NCI-H2107 treated with DMSO at 0.1 percent for 48 hours (cell line): ENCODE data around the gene FREM3.
"Not testable (repeated sequence)": the region's sequence is repeated elsewhere in the genome, so short reads cannot be mapped to it uniquely, and the experiment has no call there.

ENCODE experiments used
- DNase-seq: peaks from one replicate; lab custom pipeline; 2025; ENCODE audit not compliant: unreplicated experiment; lab: John Stamatoyannopoulos, UW

The FREM3 gene

GRCh38 chr4:143586080-143586479 is 114.4 kb downstream of the FREM3 start:
- DNase-seq: no peak

GRCh38 chr4:143585548-143585947 is 114.9 kb downstream of the FREM3 start:
- no peak for DNase-seq

DNA sequence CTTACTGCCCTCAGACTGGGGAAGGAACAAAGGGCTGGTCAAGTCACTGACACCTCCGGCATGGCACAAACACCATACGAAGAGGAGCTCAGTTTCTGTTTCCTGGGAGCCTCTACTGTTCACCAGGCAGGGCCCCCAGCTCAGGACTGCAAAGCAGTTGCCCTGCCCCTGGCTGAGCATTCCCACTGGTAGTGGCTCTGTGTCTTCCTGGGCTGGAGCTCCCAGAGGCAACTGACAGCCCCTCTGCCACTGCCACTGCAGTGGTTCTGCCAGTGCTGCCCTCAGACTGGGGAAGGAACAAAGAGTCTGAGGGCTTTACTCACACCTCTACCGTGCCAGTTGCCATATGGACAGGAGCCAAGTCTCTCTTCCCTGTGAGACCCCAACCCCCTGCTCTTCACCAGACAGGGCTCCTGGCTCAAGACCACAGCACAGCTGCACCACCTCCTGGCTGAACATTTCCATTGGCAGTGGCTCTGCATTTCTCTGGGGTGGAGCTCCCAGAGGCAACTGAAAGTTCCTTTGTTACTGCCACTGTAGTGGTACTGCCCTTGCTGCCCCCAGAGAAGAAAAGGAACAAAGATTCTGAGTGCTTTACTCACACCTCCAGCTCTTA is 119.0 kb downstream of the FREM3 start:
- DNase-seq: no peak

DNA sequence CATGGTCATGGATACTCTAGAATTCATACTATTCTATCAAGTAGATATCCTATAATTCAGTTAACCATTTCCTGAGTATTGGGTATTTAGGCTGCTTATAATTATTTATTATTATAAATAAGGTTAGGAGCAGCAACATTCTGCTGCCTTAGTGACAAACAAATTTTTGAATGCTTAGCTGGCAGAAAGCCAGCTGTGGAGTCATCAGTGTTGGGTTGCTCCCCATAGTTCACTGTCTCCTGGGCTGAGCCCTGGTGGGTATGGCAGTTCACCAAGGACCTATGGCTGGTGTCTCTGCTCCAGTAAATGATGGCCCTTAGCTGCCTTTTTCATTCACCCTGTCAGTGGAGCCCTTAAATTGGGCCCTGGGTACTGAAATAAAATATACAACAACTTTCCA is 125.1 kb downstream of the FREM3 start:
- no peak for DNase-seq

- DNase-seq: no peak
These were observed 136.0 kb downstream of the FREM3 start for GRCh38 chr4:143564472-143564871.

- no peak for DNase-seq
These were observed 140.7 kb downstream of the FREM3 start for GRCh38 chr4:143559757-143560147.

GRCh38 chr4:143558823-143559756 is 141.4 kb downstream of the FREM3 start:
- no peak for DNase-seq

GRCh38 chr4:143558286-143558685 is 142.2 kb downstream of the FREM3 start:
- no peak for DNase-seq

GRCh38 chr4:143555676-143556075 is 144.8 kb downstream of the FREM3 start:
- DNase-seq: no peak

DNA sequence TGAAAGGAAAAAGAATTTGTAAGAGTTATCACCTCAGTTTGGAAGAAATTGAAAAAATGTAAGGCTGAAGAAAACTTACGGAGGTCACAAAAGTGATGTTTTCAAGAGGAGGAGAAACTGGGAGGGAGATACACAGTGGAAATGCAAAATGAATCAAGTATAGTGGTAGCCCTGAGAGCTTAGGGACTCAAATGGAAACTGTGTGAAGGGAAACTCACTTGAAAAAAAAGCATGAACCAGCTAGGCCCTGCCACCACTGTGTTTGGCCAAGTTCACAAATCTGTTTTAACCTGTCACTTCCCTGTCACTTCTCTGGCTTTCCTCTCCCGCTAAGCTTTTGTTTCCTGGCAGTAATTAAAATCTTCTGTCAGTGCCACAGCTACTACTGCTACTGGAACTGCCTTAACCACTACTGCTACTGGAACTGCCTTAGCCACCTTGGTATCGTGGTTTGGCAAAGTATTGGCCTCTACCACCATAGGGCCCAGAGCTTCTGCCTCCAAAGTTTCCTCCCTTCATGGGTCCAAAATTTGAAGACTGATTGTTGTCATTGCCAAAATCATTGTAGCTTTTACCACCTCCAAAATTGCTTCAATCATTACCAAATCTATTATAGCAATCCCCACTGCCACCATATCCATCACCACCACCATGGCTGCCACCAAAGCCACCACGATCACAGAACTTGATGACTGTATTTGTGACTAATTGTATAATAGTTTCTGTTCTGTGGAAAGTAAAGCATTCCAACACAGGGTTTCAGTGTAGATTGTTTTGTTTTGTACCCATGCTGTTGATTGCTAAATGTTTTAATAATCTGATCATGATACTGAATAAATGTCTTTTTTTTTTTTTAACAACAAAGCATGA is 145.5 kb downstream of the FREM3 start:
- DNase-seq: no peak

DNA sequence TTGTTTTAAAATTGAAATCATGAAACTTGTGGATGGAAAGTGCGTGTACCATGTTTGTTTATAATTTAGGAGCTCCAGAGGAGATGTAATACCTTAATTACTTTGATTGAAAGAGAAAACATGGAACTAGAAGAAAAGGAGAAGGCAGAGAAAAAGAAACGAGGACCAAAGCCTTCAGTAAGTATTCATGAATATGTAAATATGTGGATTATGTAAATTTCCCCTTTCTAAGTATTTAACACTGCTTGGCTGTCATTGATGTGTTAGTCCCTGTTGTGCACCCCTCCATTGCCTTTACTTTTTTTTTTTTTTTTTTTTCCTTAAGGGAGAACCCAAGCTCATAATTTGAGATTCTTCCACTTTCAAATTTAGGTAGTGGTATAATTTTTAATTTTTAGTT is 150.5 kb downstream of the FREM3 start:
- no peak for DNase-seq

DNA sequence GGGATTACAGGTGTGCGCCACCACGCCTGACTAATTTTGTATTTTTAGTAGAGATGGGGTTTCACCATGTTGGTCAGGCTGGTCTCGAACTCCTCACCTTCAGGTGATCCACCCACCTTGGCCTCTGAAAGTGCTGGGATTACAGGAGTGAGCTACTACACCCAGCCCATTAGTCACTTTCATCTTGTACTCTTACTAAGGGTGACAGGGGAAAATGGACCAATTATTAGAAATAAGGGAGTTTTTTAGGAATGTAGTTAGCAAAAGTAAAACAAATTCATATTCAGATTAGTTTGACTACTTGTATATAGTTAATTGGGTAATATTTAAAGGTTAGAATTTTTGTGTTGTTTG is 160.8 kb downstream of the FREM3 start:
- no peak for DNase-seq

DNA sequence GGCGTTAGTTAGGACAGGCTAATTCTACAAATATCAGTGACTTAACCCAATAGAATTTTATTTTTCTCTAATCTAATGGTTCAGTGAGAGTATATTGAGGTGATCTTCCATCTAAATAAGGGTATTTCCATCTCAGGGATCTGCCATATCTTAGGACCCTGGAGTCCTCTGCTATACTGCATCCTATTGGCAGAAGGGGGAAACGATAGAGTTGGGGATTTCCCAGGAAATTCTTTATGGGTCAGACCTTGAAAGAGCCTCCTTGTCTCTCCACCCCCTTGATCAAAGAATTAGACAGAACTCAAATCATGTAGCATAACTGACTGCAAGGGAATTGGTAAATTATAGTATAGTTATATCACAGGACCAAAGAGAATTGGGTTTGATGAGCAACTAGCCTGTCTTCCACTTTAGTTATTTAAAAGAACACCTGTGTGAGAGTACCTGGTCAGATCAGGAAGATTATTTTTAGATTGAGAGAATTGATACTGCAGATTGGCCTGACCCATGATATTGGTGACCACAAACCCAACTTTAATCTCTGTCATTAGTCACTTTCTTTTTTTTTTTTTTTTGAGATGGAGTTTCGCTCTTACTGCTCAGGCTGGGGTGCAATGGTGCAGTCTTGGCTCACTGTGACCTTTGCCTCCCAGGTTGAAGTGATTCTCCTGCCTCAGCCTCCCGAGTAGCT is 161.4 kb downstream of the FREM3 start:
- DNase-seq: no peak

DNA sequence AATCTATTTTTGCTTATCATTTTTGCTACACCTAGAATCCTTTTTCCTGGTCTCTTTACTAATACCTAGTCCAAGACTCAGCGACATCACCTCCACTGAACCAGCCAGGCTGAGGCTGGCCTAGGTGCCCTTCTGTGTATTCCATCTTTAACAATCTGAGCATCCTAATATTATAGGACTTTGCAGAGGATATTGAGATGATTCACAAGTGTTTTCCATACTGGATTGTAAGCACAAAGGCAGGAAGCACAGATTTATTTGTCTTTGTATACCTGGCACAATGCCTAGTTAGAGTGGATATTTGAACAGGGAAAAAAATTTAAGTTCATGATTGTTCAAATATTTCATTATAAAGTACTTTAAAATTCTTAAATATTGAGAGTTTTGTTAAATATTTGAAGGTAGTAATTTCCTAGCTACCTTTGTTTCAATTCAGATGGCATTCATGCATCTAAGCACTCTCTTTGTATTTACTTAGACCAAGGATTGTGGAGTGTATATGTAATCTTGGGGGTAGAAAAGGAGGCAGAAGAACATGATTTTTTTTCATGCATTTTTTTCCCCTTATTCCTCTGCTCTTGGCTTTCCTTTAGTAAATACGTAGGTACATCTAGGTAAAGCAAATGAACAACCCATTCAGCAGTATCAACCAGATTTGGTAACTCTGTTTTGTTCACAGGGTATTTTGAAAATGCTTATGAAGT is 168.5 kb downstream of the FREM3 start:
- DNase-seq: no peak

DNA sequence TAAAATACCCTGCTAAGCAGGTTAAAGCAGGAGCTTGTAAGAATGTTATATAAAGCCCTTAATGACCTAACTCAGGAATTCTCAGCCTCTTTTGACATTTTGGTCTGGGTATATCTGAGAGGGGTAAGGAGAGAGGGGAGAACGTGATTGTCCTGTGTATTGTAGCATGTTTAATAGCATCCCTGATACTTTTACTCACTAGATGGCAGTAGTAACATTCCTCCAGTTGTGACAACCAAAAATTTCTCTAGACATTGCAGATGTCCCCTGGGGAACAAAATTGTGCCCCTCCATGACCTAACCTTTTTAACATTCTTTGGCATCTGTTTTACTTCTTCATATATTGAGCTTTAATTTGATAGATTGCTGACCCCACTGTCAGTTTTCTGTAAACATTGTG is 169.1 kb downstream of the FREM3 start:
- DNase-seq: peak; percentile 1

DNA sequence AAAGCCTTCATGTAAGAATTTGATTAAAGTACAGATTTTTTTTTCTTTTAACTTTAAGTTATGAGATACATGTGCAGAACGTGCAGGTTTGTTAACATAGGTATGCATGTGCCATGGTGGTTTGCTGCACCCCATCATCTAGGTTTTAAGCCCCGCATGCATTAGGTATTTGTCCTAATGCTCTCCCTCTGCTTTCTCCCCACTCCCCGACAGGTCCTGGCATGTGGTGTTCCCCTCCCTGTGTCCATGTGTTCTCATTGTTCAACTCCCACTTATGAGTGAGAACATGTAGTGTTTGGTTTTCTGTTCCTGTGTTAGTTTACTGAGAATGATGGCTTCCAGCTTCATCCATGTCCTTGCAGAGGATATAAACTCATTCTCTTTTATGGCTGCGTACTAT is 172.4 kb downstream of the FREM3 start:
- not testable (repeated sequence) for DNase-seq
